HG03432 (cell line): ENCODE results near the gene IVD.

Source experiments
- ATAC-seq: cut with Tn5 transposase; IDR thresholded peaks from one replicate; pipeline ENCODE4 v1.9.1; 2021; ENCODE audit warnings: mild to moderate bottlenecking, moderate library complexity; ENCODE audit not compliant: unreplicated experiment

IVD gene

DNA sequence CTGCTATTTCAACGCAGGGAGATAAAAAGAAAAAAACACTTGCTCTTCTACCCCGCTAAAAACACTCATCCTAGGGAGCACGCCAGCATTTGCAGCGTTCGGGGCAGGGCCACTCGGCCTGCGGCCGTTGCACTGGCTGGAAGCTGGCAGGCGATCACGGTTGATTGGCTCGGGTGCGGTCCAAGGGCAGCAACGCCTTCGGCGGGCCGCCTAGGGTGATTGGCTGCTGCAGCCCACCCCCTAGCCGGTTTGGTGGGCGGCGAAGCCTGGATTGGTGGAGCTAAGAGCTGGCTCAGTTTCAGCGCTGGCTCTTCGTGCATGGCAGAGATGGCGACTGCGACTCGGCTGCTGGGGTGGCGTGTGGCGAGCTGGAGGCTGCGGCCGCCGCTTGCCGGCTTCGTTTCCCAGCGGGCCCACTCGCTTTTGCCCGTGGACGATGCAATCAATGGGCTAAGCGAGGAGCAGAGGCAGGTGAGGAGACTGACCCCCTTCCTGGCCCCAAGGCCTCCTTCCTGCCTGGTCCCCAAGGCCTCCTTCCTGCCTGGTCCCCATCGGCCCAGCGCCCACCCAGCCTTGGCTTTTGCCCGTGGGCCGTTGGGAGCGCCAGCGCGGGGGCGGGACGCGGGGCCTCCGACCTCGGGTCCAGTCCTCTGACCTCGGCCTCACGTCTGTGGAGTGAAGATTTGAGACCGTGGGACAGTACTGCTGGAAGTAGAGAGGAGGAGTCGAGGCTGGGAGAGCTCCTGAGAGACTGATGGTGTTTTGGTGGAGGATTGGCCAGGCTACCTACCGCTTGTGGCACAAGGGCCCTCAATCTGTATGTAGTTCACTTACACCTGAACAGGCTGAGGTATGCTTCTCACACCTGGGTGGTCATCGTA lies at the start of gene IVD:
Gene IVD (plus strand): TSS at position 295 of the 881 bp plus-strand sequence. CDS start 33 bp downstream, at position 328.
- peak; percentile 90 for ATAC-seq

DNA sequence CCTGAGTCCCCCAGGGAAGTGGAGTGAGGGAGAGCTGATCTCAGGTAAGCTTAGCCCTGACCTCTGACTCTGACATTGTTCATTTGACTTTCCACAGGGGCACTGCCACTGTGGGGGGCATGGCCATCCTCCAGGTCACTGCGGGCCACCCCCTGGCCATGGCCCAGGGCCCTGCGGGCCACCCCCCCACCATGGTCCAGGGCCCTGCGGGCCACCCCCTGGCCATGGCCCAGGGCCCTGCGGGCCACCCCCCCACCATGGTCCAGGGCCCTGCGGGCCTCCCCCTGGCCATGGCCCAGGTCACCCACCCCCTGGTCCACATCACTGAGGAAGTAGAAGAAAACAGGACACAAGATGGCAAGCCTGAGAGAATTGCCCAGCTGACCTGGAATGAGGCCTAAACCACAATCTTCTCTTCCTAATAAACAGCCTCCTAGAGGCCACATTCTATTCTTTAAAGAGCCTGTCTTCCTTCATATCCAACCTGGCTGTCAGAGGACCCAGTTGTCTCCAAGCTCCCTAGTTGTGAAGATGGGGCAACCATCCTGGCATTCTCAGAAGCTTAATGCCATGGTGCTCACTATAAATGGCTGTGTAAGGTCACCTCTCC lies 49.5 kb upstream of the IVD start:
- ATAC-seq, result no peak

DNA sequence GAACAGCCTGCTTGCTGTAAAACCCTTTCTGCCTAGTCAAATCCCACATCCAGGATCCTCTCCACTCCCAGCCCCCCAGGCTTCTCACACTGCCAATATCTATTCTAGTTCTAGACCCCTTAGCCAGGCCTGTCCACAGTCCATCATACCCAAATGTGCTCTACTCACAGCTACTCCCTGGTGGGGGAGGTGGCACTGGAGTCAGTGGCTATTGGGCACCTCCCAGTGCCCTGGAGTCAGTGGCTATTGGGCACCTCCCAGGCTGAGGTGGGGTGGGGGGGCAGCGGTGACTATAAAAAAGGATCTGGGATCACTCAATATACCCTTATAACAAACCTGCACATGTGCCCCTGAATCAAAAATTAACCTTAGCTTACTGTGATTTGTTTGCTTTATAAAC lies 48.3 kb upstream of the IVD start:
- ATAC-seq, result no peak

DNA sequence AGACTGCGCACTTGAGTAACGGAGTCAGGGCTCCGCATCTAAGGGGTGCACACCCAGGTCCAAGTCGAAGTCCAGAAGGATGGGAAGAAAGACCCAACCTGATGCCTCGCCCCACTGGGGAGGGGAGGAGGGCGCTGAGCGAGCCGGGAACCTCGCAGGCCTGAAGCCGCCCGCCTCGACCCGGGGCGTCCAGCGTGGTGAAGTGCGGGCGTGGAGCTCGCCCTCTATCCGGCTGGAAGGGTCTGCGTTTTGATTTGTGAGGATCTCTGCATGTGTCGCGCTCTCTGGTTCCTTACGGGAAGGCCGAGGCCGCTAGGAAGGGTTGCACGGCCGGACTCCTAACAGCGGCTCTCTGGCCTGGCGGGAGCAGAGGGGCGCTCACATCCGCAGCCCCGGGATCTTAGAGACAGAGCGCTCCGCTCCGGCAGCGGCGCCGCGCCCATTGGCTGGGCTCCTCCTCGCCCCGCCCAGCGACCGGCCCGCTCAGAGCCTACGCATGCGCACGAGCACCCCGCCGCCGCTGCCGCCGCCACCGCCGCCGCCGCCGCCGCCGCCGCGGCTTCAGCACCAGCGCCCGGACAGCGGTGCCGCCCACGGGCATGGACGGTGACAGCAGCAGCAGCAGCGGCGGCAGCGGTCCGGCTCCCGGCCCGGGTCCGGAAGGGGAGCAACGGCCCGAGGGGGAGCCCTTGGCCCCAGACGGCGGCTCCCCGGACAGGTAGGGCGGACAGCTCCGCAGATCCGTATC lies 47.7 kb upstream of the IVD start, which contains the start of gene DISP2:
Gene DISP2 (plus strand): TSS at position 497 of the 748 bp plus-strand sequence. CDS start 103 bp downstream, at position 600.
- ATAC-seq, result peak; percentile 87

DNA sequence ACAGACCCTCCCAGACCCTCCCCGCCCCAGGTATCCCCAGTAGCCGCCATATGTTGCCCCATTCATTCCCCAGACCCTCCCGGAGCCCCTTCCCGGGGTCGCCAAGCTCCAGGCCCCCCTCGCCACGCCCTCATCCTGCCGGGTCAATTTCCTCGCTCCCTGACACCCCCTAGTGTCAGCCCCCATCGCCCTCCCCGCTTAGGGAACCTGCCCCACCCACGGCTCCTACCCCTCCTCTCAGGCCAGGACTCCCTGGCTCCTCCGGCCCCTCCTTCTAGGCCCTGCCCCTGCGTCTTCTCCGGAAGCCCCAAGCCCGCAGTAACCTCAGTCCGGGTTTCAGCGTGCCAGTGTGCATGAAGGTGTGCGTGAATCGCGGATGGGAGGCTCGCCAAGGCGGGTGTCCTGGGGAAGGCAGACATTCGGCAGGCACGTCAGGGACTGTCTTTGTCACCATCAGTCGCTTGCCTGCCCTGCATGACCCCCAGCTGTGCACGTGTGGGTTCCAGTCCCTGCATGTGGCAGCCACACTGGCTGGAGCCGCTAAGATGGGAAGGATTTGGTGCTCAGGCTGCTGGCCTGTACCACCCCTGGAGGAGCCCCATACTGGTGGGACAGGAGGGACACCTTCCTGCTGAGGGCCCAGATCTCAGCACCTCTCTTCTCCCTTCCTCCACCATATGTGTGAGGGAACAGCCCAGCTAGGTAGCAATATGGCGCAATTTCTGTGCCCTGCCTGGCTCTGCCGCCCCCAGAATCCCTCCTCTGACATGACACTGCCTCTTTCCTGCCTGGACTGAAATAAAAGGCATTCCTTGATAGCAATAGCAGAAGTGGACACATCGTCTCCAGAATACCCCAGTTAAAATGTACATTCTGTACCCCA lies 46.9 kb upstream of the IVD start:
- ATAC-seq, result peak; percentile 34

DNA sequence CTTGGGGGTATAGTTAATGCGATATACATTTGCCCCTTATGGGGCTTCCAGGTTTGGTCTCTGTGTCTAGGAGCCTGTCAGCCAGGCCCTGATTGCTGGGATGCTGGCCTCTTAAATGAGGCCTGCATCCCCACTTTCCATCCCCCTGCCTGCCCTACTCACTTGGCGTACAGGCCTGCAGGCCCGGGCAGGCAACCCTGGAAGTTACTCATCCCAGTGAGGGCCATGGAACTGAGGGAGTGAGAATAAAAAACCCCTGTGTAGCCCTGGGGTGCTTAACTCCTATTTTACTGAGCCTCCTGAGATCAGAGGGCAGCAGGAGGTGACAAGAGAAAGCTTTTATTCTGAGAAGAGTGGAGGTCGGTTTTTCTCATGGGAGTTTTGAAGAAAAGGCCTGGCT lies 45.6 kb upstream of the IVD start:
- ATAC-seq, result no peak

DNA sequence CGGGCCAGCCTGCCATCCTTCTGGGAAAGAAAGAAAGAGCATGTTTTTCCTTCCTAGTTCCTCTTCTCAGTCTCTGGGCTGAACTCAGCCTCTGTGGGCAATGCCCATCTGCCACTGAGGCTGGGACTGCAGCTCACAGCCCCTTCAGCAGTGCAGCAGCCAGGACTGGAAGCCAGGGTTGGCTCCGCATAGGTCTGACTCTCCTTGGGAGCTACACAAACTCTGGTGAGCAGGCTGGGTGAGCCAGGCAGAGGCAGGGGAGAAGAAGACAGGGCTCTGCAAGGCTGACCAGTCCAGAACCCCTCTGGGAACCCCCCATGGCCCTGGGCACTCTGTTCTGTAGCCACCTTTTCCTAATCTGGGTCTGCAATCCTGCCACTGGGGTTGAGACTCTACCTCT lies 44.0 kb upstream of the IVD start:
- ATAC-seq, result no peak

DNA sequence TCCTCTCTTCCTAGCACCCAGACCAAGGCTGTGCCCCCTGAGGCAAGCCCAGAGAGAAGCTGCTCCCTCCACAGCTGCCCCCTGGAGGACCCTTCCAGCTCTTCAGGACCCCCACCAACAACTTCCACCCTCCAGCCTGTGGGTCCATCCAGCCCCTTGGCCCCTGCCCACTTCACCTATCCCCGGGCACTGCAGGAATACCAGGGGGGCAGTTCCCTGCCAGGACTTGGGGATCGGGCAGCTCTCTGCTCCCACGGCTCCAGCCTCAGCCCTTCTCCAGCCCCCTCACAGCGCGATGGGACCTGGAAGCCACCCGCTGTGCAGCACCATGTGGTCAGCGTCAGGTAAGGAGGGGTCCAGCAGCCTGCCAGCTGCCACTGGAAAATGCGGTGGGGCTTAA lies 42.0 kb upstream of the IVD start:
- no peak for ATAC-seq

DNA sequence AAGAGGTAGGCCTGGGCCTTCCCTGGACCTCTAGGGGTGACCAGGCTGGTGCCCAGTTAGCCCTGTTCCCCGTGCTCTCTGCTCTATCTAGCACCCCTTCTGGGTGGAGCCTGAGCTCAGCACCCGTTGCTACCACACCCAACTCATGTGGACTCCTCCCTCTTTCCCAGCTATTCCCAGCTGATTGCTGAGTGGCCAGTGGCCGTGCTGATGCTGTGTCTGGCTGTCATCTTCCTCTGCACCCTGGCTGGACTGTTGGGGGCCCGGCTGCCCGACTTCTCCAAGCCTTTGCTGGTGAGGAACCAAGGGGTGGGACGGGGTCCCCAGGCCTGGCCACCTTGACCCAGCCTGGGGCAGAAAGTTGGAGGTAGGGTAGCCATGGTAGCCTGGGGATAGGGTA lies 41.3 kb upstream of the IVD start:
- ATAC-seq, result no peak

DNA sequence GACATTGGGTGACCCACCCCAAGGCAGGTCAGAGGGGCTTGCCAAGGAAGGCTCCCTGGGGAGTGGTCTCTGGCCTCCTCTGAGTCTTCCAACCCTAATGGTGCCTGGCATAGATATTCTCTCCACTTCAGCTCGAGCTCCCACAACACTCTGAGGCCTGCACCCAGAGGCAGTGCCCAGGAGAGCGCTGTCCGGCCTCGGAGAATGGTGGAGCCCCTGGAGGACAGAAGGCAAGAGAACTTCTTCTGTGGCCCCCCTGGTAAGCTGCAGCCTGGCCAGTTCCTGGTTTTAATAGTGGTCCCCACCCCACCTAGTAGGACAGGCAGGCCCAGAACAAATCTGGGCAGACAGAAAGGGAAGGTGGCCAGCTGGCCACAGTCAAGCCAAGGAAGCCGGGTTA lies 40.6 kb upstream of the IVD start:
- ATAC-seq, result no peak

DNA sequence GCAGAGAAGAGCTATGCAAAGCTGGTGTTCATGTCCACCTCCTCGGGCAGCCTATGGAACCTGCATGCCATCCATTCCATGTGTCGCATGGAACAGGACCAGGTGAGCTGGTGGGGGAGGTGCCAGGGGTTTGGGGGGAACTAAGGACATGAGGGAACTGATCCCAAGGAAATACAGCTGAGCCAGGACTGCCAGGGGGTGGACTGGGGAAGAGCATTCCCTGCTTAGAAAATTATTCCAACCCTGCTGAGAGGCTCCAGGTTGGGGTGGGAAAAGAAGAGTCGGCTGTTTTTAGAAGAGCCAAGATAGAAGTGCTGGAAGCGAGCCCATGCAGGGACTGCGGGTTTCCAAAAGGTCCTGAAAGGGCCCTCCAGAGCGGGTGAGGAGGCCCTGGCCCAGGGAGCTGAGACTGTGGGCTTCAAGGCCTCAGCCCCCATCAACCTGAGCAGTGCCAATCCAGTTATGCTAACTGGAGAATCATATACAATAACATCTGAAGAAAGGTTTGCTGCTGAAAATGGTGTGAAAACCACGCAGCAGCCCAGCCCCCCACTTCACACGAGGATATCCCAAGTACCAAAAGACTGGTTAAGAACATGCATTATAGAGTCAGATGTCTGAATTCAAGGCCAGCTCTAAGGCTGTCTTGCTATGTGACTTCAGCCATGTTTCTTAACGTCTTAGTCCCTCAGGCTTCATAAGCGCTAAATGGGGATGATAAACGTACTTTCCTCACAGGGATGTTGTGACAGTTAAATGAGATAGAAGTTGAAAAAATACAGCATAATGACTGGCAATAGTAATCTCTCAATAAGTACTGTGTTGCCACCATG lies 39.8 kb upstream of the IVD start:
- ATAC-seq, result no peak

DNA sequence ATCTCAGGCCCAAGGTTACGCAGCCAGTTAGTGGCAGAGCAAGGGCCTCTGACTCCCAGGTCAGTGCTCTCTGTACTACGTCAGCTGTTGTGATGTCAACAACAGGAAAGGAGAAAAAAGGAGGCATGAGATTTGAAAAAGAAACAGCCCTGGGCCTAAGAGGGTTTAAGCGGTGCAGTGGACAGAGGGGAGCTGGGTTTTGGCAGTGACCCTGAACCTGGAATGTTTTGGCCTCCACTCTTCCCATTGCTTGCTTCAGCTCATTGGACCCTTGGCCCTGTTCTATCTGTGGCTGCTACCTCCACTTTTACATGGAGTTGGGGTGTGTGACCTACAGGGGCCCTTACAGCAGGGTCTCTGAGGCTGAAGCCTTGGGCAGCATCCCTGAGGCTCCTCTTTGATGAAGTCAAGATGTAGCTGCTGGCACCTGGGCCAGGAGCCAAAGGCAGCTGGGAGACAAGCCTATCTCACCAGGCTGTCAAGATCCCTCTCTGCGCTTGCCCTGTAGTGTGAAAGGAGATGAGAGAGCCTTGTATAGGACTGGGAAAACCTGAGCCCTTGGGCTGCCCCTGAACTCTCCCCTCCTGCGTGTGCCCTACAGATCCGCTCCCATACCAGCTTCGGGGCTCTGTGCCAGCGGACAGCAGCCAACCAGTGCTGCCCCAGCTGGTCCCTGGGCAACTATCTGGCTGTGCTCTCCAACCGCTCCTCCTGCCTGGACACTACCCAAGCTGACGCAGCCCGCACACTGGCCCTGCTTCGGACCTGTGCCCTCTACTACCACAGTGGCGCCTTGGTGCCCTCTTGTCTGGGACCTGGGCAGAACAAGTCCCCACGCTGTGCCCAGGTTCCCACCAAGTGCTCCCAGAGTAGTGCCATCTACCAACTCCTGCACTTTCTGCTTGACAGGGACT lies 38.9 kb upstream of the IVD start:
- ATAC-seq, result no peak

DNA sequence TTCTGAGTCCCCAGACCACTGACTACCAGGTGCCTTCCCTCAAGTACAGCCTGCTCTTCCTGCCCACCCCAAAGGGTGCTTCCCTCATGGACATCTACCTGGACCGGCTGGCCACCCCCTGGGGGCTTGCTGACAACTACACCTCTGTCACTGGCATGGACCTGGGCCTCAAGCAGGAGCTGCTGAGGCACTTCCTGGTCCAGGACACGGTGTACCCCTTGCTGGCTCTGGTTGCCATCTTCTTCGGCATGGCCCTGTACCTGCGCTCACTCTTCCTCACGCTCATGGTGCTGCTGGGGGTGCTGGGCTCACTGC lies 38.3 kb upstream of the IVD start:
- ATAC-seq, result no peak

DNA sequence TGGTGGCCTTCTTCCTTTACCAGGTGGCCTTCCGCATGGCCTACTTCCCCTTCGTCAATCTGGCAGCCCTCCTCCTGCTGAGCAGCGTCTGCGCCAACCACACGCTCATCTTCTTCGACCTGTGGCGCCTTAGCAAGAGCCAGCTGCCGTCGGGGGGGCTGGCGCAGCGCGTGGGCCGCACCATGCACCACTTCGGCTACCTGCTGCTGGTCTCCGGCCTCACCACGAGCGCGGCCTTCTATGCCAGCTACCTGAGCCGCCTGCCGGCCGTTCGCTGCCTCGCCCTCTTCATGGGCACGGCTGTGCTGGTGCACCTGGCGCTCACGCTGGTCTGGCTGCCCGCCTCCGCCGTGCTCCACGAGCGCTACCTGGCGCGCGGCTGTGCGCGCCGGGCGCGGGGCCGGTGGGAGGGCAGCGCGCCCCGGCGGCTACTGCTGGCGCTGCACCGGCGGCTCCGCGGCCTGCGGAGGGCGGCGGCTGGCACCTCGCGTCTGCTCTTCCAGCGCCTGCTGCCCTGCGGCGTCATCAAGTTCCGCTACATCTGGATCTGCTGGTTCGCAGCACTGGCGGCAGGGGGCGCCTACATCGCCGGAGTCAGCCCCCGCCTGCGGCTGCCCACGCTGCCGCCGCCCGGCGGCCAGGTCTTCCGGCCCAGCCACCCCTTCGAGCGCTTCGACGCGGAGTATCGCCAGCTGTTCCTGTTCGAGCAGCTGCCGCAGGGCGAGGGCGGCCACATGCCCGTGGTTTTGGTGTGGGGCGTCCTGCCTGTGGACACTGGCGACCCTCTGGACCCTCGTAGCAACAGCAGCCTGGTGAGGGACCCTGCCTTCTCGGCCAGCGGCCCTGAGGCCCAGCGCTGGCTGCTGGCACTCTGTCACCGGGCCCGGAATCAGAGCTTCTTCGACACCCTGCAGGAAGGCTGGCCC lies 37.6 kb upstream of the IVD start:
- peak; percentile 87 for ATAC-seq

DNA sequence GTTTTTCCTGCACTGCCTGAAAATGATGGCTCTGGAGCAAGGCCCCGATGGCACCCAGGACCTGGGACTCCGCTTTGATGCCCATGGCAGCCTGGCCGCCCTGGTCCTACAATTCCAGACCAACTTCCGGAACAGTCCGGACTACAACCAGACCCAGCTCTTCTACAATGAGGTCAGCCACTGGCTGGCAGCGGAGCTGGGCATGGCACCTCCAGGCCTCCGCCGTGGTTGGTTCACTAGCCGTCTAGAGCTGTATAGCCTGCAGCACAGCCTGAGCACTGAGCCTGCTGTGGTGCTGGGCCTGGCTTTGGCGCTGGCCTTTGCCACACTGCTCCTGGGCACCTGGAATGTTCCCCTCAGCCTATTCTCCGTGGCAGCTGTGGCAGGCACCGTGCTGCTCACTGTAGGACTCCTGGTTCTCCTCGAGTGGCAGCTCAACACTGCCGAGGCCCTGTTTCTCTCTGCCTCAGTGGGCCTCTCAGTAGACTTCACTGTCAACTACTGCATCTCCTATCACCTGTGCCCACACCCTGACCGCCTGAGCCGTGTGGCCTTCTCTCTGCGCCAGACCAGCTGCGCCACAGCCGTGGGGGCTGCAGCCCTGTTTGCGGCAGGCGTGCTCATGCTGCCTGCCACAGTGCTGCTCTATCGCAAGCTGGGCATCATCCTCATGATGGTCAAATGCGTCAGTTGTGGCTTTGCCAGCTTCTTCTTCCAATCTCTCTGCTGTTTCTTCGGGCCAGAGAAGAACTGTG lies 36.7 kb upstream of the IVD start:
- ATAC-seq, result no peak

DNA sequence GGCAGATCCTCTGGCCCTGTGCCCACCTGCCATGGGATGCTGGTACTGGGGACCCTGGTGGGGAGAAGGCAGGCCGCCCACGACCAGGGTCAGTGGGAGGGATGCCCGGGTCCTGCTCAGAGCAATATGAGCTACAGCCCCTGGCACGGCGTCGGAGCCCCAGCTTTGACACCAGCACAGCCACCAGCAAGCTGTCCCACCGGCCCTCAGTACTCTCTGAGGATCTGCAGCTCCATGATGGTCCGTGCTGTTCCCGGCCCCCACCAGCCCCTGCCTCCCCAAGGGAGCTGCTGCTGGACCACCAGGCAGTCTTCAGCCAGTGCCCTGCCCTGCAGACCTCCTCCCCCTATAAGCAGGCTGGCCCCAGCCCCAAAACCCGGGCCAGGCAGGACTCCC lies 36.1 kb upstream of the IVD start:
- no peak for ATAC-seq

DNA sequence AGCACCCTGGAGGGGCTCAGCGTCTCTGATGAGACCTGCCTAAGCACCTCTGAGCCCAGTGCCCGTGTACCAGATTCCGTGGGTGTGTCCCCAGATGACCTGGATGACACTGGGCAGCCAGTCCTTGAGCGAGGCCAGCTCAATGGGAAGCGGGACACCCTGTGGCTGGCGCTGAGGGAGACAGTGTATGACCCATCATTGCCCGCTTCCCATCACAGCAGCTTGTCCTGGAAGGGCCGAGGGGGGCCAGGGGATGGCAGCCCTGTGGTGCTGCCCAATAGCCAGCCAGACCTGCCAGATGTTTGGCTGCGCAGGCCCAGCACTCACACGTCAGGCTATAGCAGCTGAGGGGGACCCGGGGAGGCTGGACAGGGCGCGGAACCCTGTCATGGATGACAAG lies 35.6 kb upstream of the IVD start:
- ATAC-seq, result no peak
